ENCODE measurements around the gene GORASP2. TPM values are rescaled to one million over a fixed set of nuclear protein-coding genes. Genes with fewer than 3 reads are reported as not detected.

The GORASP2 gene
- total and polyA plus RNA-seq, 10 donors = 17.3 to 57.5 (median 50.6) TPM

DNA sequence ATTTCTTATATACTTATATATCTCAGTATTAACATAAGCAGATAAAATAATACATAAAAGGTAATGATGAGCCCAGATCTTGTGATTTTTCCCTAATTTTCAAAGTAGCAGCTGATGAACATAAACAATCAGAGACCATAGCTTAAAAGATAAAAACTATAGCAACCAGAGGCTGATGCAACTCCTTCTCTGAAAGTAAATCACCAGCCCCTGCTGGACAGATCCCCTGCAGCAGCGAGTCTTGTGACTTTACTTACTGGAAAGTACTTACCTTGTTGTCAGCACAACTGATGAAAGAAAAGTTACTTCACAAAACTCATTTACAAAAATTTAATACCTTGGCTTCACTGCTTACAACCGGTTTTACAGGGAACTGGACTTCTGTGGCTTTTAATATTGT, 67.3 kb downstream of the GORASP2 start:
- TF ChIP-seq, protein P1, sequence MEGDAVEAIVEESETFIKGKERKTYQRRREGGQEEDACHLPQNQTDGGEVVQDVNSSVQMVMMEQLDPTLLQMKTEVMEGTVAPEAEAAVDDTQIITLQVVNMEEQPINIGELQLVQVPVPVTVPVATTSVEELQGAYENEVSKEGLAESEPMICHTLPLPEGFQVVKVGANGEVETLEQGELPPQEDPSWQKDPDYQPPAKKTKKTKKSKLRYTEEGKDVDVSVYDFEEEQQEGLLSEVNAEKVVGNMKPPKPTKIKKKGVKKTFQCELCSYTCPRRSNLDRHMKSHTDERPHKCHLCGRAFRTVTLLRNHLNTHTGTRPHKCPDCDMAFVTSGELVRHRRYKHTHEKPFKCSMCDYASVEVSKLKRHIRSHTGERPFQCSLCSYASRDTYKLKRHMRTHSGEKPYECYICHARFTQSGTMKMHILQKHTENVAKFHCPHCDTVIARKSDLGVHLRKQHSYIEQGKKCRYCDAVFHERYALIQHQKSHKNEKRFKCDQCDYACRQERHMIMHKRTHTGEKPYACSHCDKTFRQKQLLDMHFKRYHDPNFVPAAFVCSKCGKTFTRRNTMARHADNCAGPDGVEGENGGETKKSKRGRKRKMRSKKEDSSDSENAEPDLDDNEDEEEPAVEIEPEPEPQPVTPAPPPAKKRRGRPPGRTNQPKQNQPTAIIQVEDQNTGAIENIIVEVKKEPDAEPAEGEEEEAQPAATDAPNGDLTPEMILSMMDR (IDR thresholded peaks at IDR 0.05 in 8 of 11, conservative IDR thresholded peaks at IDR 0.05 in 3 of 11) = no peak
- no peak for TF ChIP-seq POLR2A (IDR thresholded peaks at IDR 0.05)
- no peak for TF ChIP-seq POLR2AphosphoS5 (IDR thresholded peaks at IDR 0.05)
- H3K4me3 ChIP-seq = no peak overlapping the region

DNA sequence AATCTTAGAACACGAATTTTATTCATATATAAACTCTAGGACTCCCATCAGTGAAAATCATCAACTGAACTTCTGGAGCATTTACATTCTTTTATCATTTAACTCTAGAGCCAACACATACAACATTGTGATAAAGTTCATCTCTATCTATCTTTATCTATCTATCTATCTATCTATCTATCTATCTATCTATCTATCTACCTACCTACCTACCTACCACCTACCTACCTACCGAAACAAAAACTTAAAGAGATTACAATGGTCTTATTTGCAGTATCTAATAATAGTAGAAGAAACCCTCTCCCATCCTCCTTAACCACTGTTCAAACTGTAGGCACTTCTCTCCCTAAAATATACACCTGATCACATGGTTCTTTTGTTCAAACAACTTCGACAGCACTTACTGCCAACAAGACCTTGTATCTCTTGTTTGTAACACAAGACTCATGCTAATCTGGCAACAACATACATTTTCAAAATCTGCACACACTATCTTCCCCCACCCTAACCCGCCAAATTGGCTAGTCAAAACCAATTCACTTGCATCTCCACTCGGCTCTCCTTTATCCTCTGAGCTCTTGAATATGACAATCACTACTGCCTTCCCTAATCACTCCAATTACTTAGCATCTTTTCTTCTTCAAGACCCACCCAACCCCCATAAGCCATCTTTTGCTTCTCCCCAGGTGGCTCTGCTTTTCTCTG, 69.0 kb downstream of the GORASP2 start:
- 86 to 98% (median 96%) methylated on average over 5 of the region's 5 CpGs for WGBS, 5 donors
- no peaks in the 10 kb centered on the region for H3K27me3 ChIP-seq (replicated peaks in 1 of 7)
- no peak for DNase-seq
- H3K9me3 ChIP-seq = no peaks in the 10 kb centered on the region
- H3K36me3 ChIP-seq = peaks cover 0 to 99% (median 49%) of the 10 kb centered on the region in 6 donors
- H3K4me1 ChIP-seq = no peaks in the 10 kb centered on the region
- intact Hi-C loops (cut with DNase I; ENCODE audit: low total_unique reads) = no loop called here
- TF ChIP-seq, protein P1 (IDR thresholded peaks at IDR 0.05 in 8 of 11, conservative IDR thresholded peaks at IDR 0.05 in 3 of 11) = no peak
- TF ChIP-seq POLR2A (IDR thresholded peaks at IDR 0.05) (no peak), POLR2AphosphoS5 (IDR thresholded peaks at IDR 0.05) (no peak)
- no peak overlapping the region for H3K4me3 ChIP-seq
- no peak overlapping the region for H3K27ac ChIP-seq

More for the DNA sequence above, 67.3 kb downstream of the GORASP2 start:
- Histone ChIP-seq H3K36me3 (peaks cover 2 to 99% (median 57%) of the 10 kb centered on the region in 6 donors), H3K27ac (no peak overlapping the region), H3K4me1 (no peaks in the 10 kb centered on the region), H3K9me3 (no peaks in the 10 kb centered on the region), H3K27me3 (replicated peaks in 1 of 7) (no peaks in the 10 kb centered on the region)
- WGBS, 5 donors = 89 to 100% (median 93%) methylated on average over 2 of the region's 2 CpGs
- no peak for DNase-seq
- intact Hi-C loops (cut with DNase I; ENCODE audit: low total_unique reads) = no loop called here

DNA sequence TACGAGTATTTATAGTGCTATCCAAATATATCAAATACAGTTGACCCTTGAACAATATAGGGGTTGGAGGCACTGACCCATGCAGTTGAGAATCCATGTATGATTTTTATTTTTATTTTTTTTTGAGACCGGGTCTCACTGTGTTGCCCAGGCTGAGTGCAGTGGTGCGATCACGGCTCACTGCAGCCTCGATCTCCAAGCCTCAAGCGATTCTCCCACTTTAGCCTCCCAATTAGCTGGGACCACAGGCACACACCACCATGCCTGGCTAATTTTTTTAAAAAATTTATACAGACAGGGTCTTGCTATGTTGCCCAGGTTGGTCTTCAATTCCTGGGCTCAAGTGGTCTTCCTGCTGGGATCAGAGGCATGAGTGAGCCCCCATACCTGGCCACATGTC, 70.6 kb downstream of the GORASP2 start:
- no peak for DNase-seq
- 88 to 99% (median 97%) methylated on average over 6 of the region's 6 CpGs for WGBS, 5 donors
- peaks cover 0 to 99% (median 51%) of the 10 kb centered on the region in 6 donors for H3K36me3 ChIP-seq
- H3K27me3 ChIP-seq (replicated peaks in 1 of 7) = no peaks in the 10 kb centered on the region
- H3K27ac ChIP-seq = no peak overlapping the region
- intact Hi-C loops (cut with DNase I; ENCODE audit: low total_unique reads) = no loop called here
- H3K9me3 ChIP-seq = no peaks in the 10 kb centered on the region
- TF ChIP-seq, protein P1 (IDR thresholded peaks at IDR 0.05 in 8 of 11, conservative IDR thresholded peaks at IDR 0.05 in 3 of 11) = no peak
- TF ChIP-seq POLR2AphosphoS5 (IDR thresholded peaks at IDR 0.05) = no peak
- no peak for TF ChIP-seq POLR2A (IDR thresholded peaks at IDR 0.05)
- H3K4me3 ChIP-seq = no peak overlapping the region
- H3K4me1 ChIP-seq = no peaks in the 10 kb centered on the region

DNA sequence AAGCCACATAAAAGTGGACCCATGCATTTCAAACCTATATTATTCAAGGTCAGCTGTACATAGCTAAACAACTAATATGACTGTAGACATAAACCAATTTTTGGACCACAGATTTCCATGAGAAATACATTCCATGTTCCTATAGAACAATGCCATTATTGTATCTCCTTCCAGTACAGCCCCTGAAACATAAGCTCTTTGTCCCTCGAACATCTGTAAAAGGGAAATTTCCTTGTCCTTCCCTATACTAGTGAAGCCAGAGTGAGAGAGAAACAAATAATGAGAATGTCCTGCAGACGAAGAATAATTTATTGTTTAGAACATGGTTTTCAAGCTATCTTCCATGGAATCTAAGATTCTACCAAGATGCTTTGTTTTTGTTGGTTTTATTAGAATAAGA, 75.3 kb downstream of the GORASP2 start:
- intact Hi-C loops (cut with DNase I; ENCODE audit: low total_unique reads) = no loop called here
- Histone ChIP-seq H3K27me3 (replicated peaks in 1 of 7) (no peaks in the 10 kb centered on the region), H3K4me1 (no peaks in the 10 kb centered on the region), H3K27ac (no peak overlapping the region), H3K9me3 (no peaks in the 10 kb centered on the region), H3K36me3 (peaks cover 0 to 99% (median 52%) of the 10 kb centered on the region in 6 donors), H3K4me3 (no peak overlapping the region)
- TF ChIP-seq POLR2AphosphoS5 (IDR thresholded peaks at IDR 0.05) = no peak
- TF ChIP-seq POLR2A (IDR thresholded peaks at IDR 0.05) = no peak
- TF ChIP-seq, protein P1 (IDR thresholded peaks at IDR 0.05 in 8 of 11, conservative IDR thresholded peaks at IDR 0.05 in 3 of 11) = no peak
- no peak for DNase-seq
- WGBS, 5 donors = 92 to 95% (median 93%) methylated on average over 2 of the region's 2 CpGs
